GM18508 (cell line): Measurements from ENCODE around the gene LRRC53.

Experiments
- ATAC-seq: cut with Tn5 transposase; IDR thresholded peaks from one replicate; pipeline ENCODE4 v1.9.1; 2021; ENCODE audit warnings: moderate number of reproducible peaks; ENCODE audit not compliant: insufficient read depth, unreplicated experiment

LRRC53 gene, protein sequence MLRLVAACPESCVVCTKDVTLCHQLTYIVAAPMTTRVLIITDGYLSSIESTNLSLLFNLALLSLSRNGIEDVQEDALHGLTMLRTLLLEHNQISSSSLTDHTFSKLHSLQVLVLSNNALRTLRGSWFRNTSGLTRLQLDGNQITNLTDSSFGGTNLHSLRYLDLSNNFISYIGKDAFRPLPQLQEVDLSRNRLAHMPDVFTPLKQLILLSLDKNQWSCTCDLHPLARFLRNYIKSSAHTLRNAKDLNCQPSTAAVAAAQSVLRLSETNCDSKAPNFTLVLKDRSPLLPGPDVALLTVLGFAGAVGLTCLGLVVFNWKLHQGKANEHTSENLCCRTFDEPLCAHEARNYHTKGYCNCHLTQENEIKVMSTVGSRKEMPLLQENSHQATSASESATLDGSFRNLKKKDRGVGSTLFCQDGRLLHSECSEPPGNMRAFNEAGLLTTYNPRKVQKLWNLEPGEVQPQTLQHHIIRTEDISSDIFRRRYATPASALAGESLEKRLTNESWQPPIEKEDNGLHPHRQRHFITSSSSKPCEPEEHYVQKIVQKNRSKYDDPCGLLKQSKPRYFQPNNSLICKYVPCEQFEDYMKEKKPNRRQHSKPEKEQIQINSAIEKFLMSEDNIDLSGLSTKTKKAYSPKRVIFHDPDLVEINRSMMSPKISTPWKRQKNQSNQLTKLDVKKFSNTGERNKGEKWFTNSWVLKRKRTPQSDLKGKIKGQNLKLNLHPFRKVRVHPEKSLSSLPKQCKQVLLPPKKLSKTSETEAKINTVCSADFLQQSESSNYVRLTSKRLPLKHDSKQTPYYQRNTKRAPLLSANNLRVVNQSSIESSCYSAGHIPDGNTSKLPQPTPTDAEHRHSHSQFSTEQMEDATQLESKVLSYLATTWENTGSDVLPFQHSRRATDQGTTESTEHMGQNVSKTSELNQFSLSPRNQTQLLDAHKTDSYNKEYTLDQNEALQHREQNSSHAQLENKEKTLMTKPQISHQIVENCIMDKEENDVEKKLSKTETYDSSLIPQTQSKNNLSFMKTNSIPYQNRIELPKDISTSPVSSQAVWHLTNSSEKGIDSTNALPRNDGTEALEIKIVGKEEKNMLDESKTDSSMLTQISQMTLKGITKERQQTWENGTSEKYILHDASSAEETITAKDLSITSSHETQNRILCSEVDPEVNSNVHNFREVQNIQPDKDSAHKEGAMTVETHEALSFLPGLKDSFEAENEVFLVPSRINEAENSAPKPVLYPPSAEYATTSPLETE

DNA sequence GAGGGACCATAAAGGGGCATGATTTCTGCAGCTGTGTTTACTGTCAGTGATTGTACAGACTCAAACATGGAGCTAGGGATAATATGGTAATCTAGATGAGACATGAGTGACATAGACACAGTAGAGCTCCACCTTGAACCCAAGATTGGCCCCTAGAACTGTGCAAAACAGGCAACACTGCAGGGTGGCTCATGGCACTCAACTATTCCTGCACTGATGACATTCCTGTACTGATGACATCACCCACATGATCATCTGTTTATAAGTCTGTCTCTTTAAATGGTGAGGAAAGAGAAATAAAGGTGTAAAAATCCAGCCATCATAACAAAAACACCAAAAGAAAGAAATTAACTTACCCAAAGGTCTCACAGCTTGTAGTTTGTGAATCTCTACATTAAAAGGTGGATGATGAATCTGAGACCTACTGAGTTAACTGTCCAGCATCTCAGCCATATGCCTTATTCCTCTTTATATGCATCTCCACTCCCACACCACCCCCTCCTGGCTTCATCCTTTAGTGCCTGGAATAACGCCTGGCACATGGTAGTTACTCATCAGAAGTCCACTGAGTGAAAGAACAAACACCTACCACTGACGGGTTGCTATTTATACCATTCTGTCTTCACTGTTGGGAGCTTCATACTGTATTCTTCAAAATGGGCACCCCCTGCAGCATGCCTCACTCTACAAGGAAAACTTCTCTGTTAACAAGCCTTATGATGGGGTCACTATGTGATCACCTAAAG is at the start of gene LRRC53:
Gene LRRC53, minus strand, starts transcription at position 442 of the 746 bp plus-strand sequence. CDS start 29,262 bp downstream, outside the sequence.
- ATAC-seq: no peak

GRCh38 chr1:74549932-74550331 is 37.5 kb upstream of the LRRC53 start:
- ATAC-seq: no peak

DNA sequence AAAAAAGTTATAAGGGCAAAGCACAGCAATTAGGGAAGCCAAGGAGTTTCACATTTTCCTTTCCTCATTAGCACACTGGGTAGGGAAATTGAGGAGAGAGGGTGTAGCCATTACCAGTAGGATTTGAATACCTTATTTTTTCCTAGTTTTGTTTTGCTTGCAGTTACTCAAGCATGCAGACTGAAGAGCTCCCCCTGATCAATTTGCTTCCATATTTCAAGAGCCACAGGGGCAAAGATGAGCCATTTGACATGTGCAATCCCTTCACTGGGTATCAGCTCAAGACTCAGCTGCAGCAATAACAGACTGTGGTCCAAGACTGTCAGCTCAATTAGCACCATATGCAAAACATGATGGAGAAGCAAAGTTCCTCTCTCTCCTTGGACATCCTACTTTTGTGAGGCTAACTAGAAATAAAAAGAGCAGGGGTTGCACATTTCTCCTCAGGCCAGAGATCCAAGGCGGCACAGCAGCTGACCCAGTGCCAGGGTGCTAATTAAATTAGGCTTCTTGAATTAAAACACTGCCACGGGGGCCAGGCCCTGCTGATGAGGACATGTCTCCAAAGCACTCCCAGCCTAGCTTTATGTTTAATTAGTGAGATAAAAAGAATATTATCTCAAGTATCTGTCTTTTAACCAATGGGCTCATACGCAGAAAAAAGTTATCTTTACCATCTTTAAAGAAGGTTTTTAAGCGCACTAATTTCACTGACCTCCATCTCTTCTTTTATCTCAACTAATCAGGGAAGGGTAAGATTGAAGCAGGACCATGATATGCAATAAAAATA is 36.7 kb upstream of the LRRC53 start:
- no peak for ATAC-seq

DNA sequence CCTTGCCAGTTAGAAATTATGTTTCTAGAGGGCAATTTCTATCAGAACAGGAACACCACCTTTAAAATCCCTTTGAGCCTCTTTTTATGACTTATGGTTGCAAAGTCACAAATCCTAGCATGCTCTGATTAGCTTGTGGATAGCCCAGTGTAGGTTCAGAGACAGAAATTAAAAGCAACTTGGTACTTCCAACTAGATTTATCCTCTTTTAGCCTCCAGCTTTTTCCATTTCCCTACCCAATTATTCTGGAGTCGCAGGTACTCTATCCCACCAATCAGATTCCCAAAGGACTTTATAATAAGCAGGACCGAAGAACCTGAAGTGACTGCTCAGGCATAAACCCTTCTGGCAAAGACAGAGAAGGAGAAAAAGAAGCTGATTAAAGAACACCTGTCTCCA is 33.4 kb upstream of the LRRC53 start:
- no peak for ATAC-seq

GRCh38 chr1:74534241-74534640 is 21.8 kb upstream of the LRRC53 start:
- ATAC-seq: no peak

DNA sequence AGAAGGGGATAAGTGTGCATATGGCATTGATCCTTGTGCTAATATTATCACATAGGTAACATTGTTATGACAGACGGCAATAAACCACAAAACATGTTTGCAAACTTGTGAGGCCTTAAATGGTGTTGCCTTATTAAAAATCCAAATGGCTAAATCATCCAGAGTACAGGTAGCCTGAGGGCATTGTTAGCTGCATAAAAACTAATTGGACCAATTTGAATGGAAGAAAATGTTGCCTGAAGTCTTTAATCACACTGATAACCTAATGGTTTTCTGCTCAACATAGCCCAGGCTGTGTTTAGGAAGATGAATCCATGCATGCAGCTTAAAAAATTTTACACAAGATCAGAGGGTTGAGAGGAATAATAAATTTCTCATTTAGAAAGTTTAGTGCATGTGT is 19.4 kb upstream of the LRRC53 start:
- ATAC-seq: no peak

DNA sequence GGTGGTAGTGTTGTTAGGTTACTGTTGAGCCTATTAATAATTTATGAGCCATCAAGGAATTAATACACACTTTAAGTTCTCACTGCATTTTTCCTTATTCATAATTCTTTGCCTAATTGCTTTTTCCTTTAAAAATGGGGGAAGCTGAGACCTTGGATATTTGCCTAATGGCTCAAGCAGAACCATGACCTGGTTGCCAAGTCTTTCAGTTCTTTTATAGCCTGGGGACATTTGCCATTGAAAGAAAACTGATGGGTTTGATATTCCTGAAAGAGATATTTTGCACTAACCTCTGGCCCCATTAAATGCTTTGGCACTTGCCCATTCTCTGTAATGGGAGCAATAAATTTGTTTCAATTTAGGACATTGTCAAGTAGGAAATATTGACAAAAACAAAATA is 18.5 kb upstream of the LRRC53 start:
- no peak for ATAC-seq

DNA sequence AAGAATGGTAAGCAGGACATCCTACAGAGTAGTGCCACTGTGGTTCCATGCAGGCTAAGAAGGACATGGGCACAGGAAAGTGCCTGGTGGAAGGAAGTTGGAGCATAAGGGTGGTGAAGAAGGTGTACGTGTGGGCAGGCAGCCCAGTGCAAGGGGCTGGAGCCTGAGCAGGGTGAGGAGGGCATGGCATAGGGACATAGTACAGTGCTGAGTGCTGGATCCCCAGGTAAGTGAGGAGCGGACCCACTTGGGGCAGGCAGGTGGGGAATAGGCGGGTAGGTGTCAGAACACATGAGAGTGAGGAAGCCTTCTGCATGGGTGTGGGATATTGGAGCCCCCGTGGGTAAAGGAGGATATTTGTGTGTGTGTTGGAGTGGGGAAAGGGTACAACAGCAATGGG is 15.7 kb upstream of the LRRC53 start:
- no peak for ATAC-seq

GRCh38 chr1:74526708-74527107 is 14.3 kb upstream of the LRRC53 start:
- no peak for ATAC-seq

- ATAC-seq: no peak
Observed at GRCh38 chr1:74523873-74524480, 11.6 kb upstream of the LRRC53 start.

- no peak for ATAC-seq
Observed at GRCh38 chr1:74522148-74522547, 9.7 kb upstream of the LRRC53 start.

- no peak for ATAC-seq
Observed at GRCh38 chr1:74517599-74518051, 5.2 kb upstream of the LRRC53 start.

GRCh38 chr1:74513411-74514300 is 1.2 kb upstream of the LRRC53 start:
- ATAC-seq: no peak

GRCh38 chr1:74508449-74508848 is 4.0 kb downstream of the LRRC53 start:
- ATAC-seq: no peak

DNA sequence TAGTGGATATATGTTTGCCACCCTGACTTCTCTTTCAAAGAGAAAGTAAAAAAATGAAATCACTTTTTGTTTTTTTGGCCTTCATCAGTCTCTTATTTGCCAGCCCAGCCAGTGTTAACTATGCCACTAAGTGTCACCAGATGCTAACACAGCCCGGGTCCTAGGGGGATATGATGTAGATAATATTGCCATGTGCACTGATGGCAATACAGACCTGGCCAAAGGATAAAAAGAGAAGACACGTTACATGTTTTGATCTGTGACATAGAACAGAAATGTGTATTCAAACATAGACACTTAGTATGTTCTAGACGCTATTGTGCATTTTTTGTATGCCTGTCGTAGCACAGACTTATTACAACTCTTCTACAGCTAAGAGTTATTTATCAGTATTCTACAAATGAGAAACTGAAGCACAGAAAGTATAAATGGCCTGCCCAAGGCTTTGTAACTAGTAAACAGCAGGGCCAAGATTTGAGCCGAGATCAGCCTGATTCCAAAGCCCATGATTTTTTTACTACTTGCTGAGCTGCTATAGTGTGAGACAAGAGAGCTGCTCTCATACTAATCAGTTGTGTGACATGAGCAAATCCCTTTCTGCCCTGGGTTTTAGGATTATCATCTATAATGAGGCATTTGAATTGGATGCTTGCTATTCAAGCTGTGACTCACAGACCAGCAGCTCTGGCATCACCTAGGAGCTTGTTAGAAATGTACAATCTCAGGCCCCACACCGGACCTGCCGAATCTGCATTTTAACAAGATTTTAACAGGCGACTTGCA is 6.3 kb downstream of the LRRC53 start:
- no peak for ATAC-seq

DNA sequence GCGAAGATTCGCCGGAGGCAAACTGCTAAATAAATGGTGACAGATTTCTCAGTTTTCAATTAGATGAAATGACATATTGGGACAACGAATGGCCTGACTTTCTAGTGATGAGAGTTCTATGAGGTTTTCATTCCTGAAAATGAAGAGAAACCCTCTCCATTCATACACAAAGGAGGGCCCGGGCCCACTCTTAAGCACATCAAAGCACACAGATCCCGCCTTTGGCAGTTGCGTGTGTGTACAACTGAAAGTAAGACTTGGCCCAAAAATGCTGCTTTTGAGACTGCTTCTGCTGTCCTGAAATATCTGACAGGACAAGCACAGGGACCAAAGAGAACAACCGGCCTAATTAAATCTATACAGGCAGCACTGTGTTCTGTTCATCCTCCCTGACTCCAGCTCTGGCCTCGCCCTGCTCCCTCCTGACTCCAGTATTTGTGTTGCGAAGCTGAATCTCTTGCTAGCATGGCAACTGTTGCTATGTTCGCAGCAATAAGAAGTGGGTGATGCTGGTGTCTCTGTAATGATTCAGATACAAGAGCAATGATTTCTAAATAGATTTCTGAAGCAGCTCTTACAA is 7.4 kb downstream of the LRRC53 start:
- ATAC-seq: no peak
